HCT116 (cell line): ENCODE results near the gene MPP2. TPM values are rescaled to one million over a fixed set of nuclear protein-coding genes. Genes with fewer than 3 reads are reported as not detected.
"Not testable (repeated sequence)": the region's sequence is repeated elsewhere in the genome, so short reads cannot be mapped to it uniquely, and the experiment has no call there.

ENCODE experiments used
- ATAC-seq: fragments of 200-7000 bp; cut with Tn5 transposase; 2 replicates; pipeline ENCODE4 v1.9.1; 2020; ENCODE audit warnings: mild to moderate bottlenecking, moderate library complexity
- BruUV-seq: library from RNA; stranded (reverse); fragments of 400-500 nt; replicated peaks from 2 replicates; lab custom pipeline; 2021; lab: Mats Ljungman, UMichigan
- CTCF ChIA-PET: fragments of 300-600 bp; sonication (Branson Sonifier 250); formaldehyde crosslinking; loops from one replicate; lab custom pipeline; 2021; ENCODE audit warnings: antibody characterized with exemption; lab: Charles Lee
- POLR2A ChIA-PET: fragments of 300-600, 350-600 bp; sonication (Branson Sonifier 250); formaldehyde crosslinking; loops from one replicate; lab custom pipeline; 2021; ENCODE audit warnings: antibody characterized with exemption; lab: Charles Lee
- RAD21 ChIA-PET, 2 experiments: fragments of 300-600 bp; sonication (Branson Sonifier 250); formaldehyde crosslinking; loops; one replicate each; lab custom pipeline; 2023; ENCODE audit warnings: low total read pairs in 2 of 2; ENCODE audit not compliant: uncharacterized antibody in 2 of 2, unreplicated experiment in 2 of 2, low non-redundant PET in 1 of 2; lab: Charles Lee
- DNase-seq: peaks from one replicate; pipeline ENCODE4 v3.0.0-alpha.2; 2010; ENCODE audit warnings: low read depth, low spot score
- H2AFZ ChIP-seq: fragments of 200-600 bp; shearing (Covaris generic), sonication (generic); 2 replicates; pipeline ENCODE4 v1.6.1; 2017; ENCODE audit warnings: low read depth, mixed run types, mixed read lengths, antibody characterized with exemption, low read length; ENCODE audit not compliant: poor library complexity, severe bottlenecking
- H3K27ac ChIP-seq: 2 replicates; pipeline ENCODE4 v1.5.1; 2012; ENCODE audit warnings: low read depth, low read length
- H3K27me3 ChIP-seq: fragments of 200-600 bp; sonication (generic); 2 replicates; pipeline ENCODE4 v1.6.1; 2016; ENCODE audit warnings: mixed run types, low read length, mixed read lengths; ENCODE audit not compliant: insufficient read depth
- H3K36me3 ChIP-seq, 2 experiments: fragments of 200-500 bp in 1 of 2; fragments of 200-600 bp in 1 of 2; sonication (Bioruptor generic) in 1 of 2; sonication (generic) in 1 of 2; 2 replicates each; pipeline versions ENCODE4 v1.5.1 to v1.6.1; 2014 to 2016; ENCODE audit warnings: low read length in 2 of 2, inconsistent platforms in 1 of 2, mixed read lengths in 1 of 2, mixed run types in 1 of 2; ENCODE audit not compliant: insufficient read depth in 2 of 2, control insufficient read depth in 1 of 2
- H3K4me1 ChIP-seq, 2 experiments: fragments of 200-600 bp in 1 of 2; sonication (generic) in 1 of 2; 2 replicates each; pipeline versions ENCODE4 v1.5.1 to v1.6.1; 2012 to 2017; ENCODE audit warnings: low read length in 2 of 2, inconsistent platforms in 1 of 2, mild to moderate bottlenecking in 1 of 2, mixed read lengths in 1 of 2, mixed run types in 1 of 2, moderate library complexity in 1 of 2; ENCODE audit not compliant: insufficient read depth in 2 of 2, control insufficient read depth in 1 of 2
- H3K4me2 ChIP-seq: fragments of 200-600 bp; sonication (generic); 2 replicates; pipeline ENCODE4 v1.6.1; 2017; ENCODE audit warnings: mixed run types, low read length, mixed read lengths
- H3K4me3 ChIP-seq, 2 experiments: fragments of 200-600 bp in 1 of 2; sonication (generic) in 1 of 2; replicated peaks in 1 of 2; 2 replicates each; pipeline ENCODE4 v1.5.1; 2011 to 2016; ENCODE audit warnings: low read length in 2 of 2, control low read depth in 1 of 2, low read depth in 1 of 2, mild to moderate bottlenecking in 1 of 2, mixed read lengths in 1 of 2, mixed run types in 1 of 2
- H3K79me2 ChIP-seq: fragments of 200-600 bp; sonication (generic); 2 replicates; pipeline ENCODE4 v1.6.1; 2017; ENCODE audit warnings: mild to moderate bottlenecking, mixed run types, low read length, moderate library complexity, mixed read lengths; ENCODE audit not compliant: insufficient read depth
- H3K9ac ChIP-seq: fragments of 200-600 bp; sonication (generic); 2 replicates; pipeline ENCODE4 v1.6.1; 2016; ENCODE audit warnings: low read length, mixed read lengths
- H3K9me2 ChIP-seq: fragments of 200-600 bp; sonication (generic), shearing (Covaris generic); 2 replicates; pipeline ENCODE4 v1.6.1; 2017; ENCODE audit warnings: mixed run types, mild to moderate bottlenecking, moderate library complexity; ENCODE audit not compliant: insufficient read depth
- H3K9me3 ChIP-seq, 2 experiments: fragments of 200-500 bp in 1 of 2; fragments of 200-600 bp in 1 of 2; sonication (Bioruptor generic) in 1 of 2; sonication (generic) in 1 of 2; 2 replicates each; pipeline ENCODE4 v1.6.1; 2014 to 2017; ENCODE audit warnings: low read length in 2 of 2, mixed read lengths in 2 of 2, inconsistent platforms in 1 of 2, low read depth in 1 of 2, mild to moderate bottlenecking in 1 of 2, mixed run types in 1 of 2, moderate library complexity in 1 of 2; ENCODE audit not compliant: control insufficient read depth in 1 of 2, insufficient read depth in 1 of 2
- H4K20me1 ChIP-seq: fragments of 200-600 bp; sonication (generic), shearing (Covaris generic); 2 replicates; pipeline ENCODE4 v1.6.1; 2017; ENCODE audit warnings: mixed run types, mild to moderate bottlenecking, moderate library complexity; ENCODE audit not compliant: insufficient read depth
- ATF3 ChIP-seq: IDR thresholded peaks from 2 replicates; pipeline ENCODE4 v1.6.1; 2012
- CBX3 ChIP-seq: IDR thresholded peaks from 2 replicates; pipeline ENCODE4 v1.6.1; 2012; ENCODE audit warnings: low read depth
- EGR1 ChIP-seq: IDR thresholded peaks from 2 replicates; pipeline ENCODE4 v1.6.1; 2012; ENCODE audit warnings: low read depth
- ELF1 ChIP-seq: IDR thresholded peaks from 2 replicates; pipeline ENCODE4 v1.6.1; 2012; ENCODE audit warnings: low read depth, borderline replicate concordance
- EZH2 ChIP-seq: fragments of 200-600 bp; sonication (generic); IDR thresholded peaks from 2 replicates; pipeline ENCODE4 v1.6.1; 2017; ENCODE audit warnings: antibody characterized with exemption, mixed run types
- EZH2phosphoT487 ChIP-seq: fragments of 200-600 bp; IDR thresholded peaks from 2 replicates; pipeline ENCODE4 v1.6.1; 2018; ENCODE audit warnings: antibody characterized with exemption, borderline replicate concordance
- FOSL1 ChIP-seq: IDR thresholded peaks from 2 replicates; pipeline ENCODE4 v1.6.1; 2012; ENCODE audit warnings: low read depth
- JUND ChIP-seq: IDR thresholded peaks from 2 replicates; pipeline ENCODE4 v1.6.1; 2012
- MAX ChIP-seq: IDR thresholded peaks from 2 replicates; pipeline ENCODE4 v1.6.1; 2012
- POLR2A ChIP-seq: IDR thresholded peaks from 2 replicates; pipeline ENCODE4 v1.7.0; 2011; ENCODE audit warnings: borderline replicate concordance; ENCODE audit not compliant: insufficient read depth, insufficient read length; ENCODE audit errors: extremely low read depth
- RAD21 ChIP-seq: IDR thresholded peaks from 2 replicates; pipeline ENCODE4 v1.6.1; 2012; ENCODE audit warnings: low read depth, mild to moderate bottlenecking
- SIN3A ChIP-seq: IDR thresholded peaks from 2 replicates; pipeline ENCODE4 v1.6.1; 2012; ENCODE audit warnings: low read depth
- YY1 ChIP-seq: IDR thresholded peaks from 2 replicates; pipeline ENCODE4 v1.6.1; 2011; ENCODE audit warnings: low read length, low read depth, moderate library complexity, mild to moderate bottlenecking; ENCODE audit not compliant: insufficient replicate concordance; ENCODE audit errors: extremely low read depth
- ZBTB33 ChIP-seq: IDR thresholded peaks from 2 replicates; pipeline ENCODE4 v1.6.1; 2011; ENCODE audit warnings: mild to moderate bottlenecking, low read length, moderate library complexity; ENCODE audit not compliant: insufficient replicate concordance; ENCODE audit errors: extremely low read depth
- ZFX ChIP-seq: fragments of 450-650 bp; IDR thresholded peaks from 2 replicates; pipeline ENCODE4 v1.6.1; 2017
- ZNF274 ChIP-seq: fragments of 200-500 bp; sonication (Bioruptor generic); IDR thresholded peaks from 2 replicates; pipeline ENCODE4 v1.6.1; 2014; ENCODE audit warnings: mild to moderate bottlenecking, low read depth, low read length, inconsistent platforms
- intact Hi-C: fragments of 100-400 bp; cut with micrococcal nuclease; formaldehyde crosslinking; loops from 2 replicates; pipeline ENCODE4 v1.10.0; 2022
- total RNA-seq: library from RNA; stranded (reverse); gene quantifications from one replicate; pipeline ENCODE4 v1.2.1, GENCODE V29; 2021; ENCODE audit not compliant: unreplicated experiment
- TF ChIP-seq, protein P1 (sequence below), 3 experiments: fragments of 200-600 bp in 1 of 3; sonication (generic) in 1 of 3; IDR thresholded peaks in 2 of 3; conservative IDR thresholded peaks in 1 of 3; 2 replicates each; pipeline ENCODE4 v1.5.1; 2012 to 2017; ENCODE audit warnings: low read depth in 2 of 3, low read length in 2 of 3, antibody characterized with exemption in 1 of 3, borderline replicate concordance in 1 of 3, control low read depth in 1 of 3, mild to moderate bottlenecking in 1 of 3, mixed read lengths in 1 of 3, mixed run types in 1 of 3, moderate library complexity in 1 of 3; ENCODE audit not compliant: insufficient read depth in 1 of 3

Gene MPP2
- total RNA-seq, 1 experiment from 2014 or later, result 16.4 TPM

DNA sequence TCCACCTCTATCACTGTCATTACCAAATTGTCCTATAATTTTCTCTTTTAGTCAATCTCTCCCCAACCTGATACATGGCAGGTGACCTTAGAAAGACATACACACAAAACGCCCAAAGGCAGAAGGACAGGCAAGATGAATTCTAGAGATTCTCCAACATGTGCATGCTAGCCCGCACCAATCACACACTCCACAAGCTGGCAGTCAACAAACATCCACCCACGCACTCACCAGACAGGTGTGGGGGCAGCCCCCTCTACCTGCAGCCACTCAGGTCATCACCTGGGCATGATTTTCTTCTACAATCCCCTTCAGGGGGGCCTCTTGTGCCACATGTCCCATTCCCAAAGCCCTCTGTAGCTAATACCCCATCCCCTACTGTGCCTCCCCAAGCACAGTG, 9.5 kb downstream of the MPP2 start (continued):
- no peak for TF ChIP-seq ZFX
- no peak for TF ChIP-seq EZH2
- no peak for TF ChIP-seq POLR2A

- H3K79me2 ChIP-seq, H3K9me3 ChIP-seq, H3K9me2 ChIP-seq, H3K4me3 ChIP-seq, H3K27me3 ChIP-seq, H3K36me3 ChIP-seq, POLR2A ChIA-PET, H4K20me1 ChIP-seq, DNase-seq, H3K4me2 ChIP-seq, BruUV-seq, intact Hi-C loops, H3K27ac ChIP-seq, ATAC-seq, H3K9ac ChIP-seq, H2AFZ ChIP-seq, RAD21 ChIA-PET: not testable (repeated sequence)
- H3K4me1 ChIP-seq, result peaks cover 12 to 15% of the 10 kb centered on the region in 2 experiments; a peak in 2 of 4 replicates
- CTCF ChIA-PET, result interaction anchor here (0.8 to 1.3 kb wide), 2 partner anchors 16 kb away, joined by 3 read pairs; no protein-coding TSS in a partner anchor
Measured at GRCh38 chr17:43894494-43894893, 12.8 kb downstream of the MPP2 start.

DNA sequence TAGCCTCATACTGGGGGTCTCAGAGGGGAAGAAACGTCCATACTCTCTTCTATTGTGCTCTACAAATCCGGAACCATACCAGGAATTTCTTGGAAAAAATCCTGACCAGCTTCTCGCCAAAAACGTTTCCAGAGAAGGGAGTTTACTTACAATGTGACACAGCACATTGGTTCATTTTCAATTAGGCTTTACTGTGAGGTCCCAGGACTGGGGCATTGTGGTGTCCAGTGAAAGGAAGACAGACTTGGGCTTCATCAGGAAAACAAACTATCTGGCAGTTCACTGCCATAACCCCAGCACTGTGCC, 14.7 kb downstream of the MPP2 start:
- no peak for TF ChIP-seq RAD21
- no peak for TF ChIP-seq CBX3
- no peak for TF ChIP-seq JUND
- TF ChIP-seq ATF3, result no peak
- TF ChIP-seq EGR1, result no peak
- TF ChIP-seq FOSL1, result no peak
- TF ChIP-seq YY1, result no peak
- TF ChIP-seq MAX, result no peak
- TF ChIP-seq, protein P1, sequence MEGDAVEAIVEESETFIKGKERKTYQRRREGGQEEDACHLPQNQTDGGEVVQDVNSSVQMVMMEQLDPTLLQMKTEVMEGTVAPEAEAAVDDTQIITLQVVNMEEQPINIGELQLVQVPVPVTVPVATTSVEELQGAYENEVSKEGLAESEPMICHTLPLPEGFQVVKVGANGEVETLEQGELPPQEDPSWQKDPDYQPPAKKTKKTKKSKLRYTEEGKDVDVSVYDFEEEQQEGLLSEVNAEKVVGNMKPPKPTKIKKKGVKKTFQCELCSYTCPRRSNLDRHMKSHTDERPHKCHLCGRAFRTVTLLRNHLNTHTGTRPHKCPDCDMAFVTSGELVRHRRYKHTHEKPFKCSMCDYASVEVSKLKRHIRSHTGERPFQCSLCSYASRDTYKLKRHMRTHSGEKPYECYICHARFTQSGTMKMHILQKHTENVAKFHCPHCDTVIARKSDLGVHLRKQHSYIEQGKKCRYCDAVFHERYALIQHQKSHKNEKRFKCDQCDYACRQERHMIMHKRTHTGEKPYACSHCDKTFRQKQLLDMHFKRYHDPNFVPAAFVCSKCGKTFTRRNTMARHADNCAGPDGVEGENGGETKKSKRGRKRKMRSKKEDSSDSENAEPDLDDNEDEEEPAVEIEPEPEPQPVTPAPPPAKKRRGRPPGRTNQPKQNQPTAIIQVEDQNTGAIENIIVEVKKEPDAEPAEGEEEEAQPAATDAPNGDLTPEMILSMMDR (IDR thresholded peaks at IDR 0.05 in 2 of 3, conservative IDR thresholded peaks at IDR 0.05 in 1 of 3; ENCODE audit: borderline replicate concordance in 1 of 3, insufficient read depth in 1 of 3, low read depth in 2 of 3, low read length in 2 of 3), result no peak
- TF ChIP-seq SIN3A, result no peak
- no peak for TF ChIP-seq EZH2phosphoT487
- no peak for TF ChIP-seq ELF1
- no peak for TF ChIP-seq ZBTB33
- TF ChIP-seq ZNF274, result no peak
- TF ChIP-seq, all 23 proteins: peak for 0
- intact Hi-C loops, result no loop called here
- H3K27ac ChIP-seq, result no peak overlapping the region
- no TSS peak for BruUV-seq
- H3K4me2 ChIP-seq, result no peak overlapping the region
- ChIA-PET POLR2A (no interaction called here), CTCF (interaction anchor here (1.2 to 2.4 kb wide), 2 partner anchors 12 to 14 kb away, joined by 4 to 6 read pairs; no protein-coding TSS in a partner anchor), RAD21 (no interaction called here)
- no peak overlapping the region for H3K4me3 ChIP-seq
- H2AFZ ChIP-seq, result no peak overlapping the region
- H3K79me2 ChIP-seq, result no peaks in the 10 kb centered on the region
- no peaks in the 10 kb centered on the region for H3K27me3 ChIP-seq
- H3K9me3 ChIP-seq, result no peaks in the 10 kb centered on the region
- no peaks in the 10 kb centered on the region; the same call in 1 of the 2 replicates for H3K9me2 ChIP-seq
- no peaks in the 10 kb centered on the region for H4K20me1 ChIP-seq
- no peak for ATAC-seq
- no peak for DNase-seq
- H3K36me3 ChIP-seq, result no peaks in the 10 kb centered on the region
- H3K9ac ChIP-seq, result no peak overlapping the region
- H3K4me1 ChIP-seq, result peaks cover 0 to under 1% of the 10 kb centered on the region in 2 experiments; a peak in 1 of 4 replicates
